Measurements from ENCODE around the gene MS4A4A.
"Not testable (repeated sequence)": the region's sequence is repeated elsewhere in the genome, so short reads cannot be mapped to it uniquely, and the experiment has no call there.

MS4A4A gene

DNA sequence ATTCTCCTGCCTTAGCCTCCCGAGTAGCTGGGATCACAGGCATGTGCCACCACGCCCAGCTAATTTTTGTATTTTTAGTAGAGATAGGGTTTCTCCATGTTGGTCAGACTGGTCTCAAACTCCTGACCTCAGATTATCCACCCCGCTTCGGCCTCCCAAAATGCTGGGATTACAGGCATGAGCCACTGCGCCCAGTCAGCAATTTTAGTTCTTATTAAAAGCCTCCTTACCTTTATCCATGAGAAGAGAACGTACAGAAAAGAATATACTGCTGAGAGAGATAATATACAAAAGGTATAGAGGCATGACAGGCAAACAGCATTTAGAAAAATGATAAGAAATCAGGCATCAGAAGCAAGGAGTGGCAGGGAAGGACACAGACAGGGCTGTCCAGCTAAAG lies 21.4 kb downstream of the MS4A4A start:
- not testable (repeated sequence) for DNase-seq (ENCODE audit: low read depth in 2 of 2, low spot score in 1 of 2)

GRCh38 chr11:60303661-60304060 lies 23.2 kb downstream of the MS4A4A start:
- DNase-seq (ENCODE audit: low read depth in 2 of 2, low spot score in 1 of 2): no peak

GRCh38 chr11:60305906-60306619 lies 25.6 kb downstream of the MS4A4A start:
- DNase-seq (ENCODE audit: low read depth in 2 of 2, low spot score in 1 of 2): no peak

GRCh38 chr11:60307507-60308195 lies 27.2 kb downstream of the MS4A4A start:
- DNase-seq (ENCODE audit: low read depth in 2 of 2, low spot score in 1 of 2): no peak

- DNase-seq (ENCODE audit: low read depth in 2 of 2, low spot score in 1 of 2): no peak
These were observed 30.0 kb downstream of the MS4A4A start for GRCh38 chr11:60310407-60310998.

DNA sequence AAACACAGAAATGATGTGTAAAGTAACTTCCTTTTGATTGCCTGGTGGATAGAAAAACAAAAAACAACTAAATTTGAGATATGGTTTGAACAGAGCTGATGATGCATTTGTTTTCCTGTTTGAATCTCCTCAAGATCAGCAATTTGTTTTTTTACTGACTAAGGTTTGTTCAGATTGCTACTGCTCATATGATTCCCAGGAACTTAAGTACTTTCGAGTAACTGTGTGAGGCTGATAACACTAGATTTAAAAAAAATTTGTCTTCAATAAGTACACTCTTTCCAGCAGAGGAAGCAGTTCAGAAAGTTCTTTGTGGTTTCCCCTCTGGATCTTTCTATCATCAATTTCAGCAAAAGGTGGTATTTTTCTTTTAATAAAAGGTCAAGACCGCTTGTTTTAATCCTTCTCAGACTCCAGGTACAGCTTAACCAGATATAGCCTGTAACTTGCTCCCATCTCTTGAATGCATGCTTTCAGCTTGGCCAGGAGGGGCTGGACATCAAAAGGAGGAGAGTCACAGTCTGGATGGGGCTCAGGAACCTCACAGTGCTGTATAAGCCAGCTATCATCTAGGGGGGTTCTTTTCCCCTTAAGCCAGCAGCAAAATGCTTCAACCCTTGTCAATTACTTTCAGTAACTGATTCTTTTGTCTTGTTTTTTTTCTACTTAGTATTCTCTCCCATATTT lies 34.3 kb downstream of the MS4A4A start:
- no peak for DNase-seq (ENCODE audit: low read depth in 2 of 2, low spot score in 1 of 2)

DNA sequence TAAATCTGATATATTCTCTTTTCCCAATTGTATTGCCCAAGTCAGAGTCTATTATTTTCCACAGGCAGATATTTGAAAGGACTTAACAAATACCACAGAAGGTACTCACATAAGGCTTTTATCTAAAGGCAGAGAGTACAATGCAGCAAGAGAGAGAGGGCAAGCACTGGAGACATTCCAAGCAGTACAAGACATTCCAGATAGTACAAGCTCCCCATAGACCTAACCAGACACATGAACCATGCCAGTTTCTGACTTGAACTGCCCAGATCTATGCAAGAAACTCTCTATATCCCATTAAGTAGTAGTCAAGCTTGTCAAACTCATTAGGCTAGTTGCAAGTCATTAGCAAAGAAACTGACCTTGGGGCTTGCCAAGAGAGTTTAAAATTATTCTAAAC lies 35.4 kb downstream of the MS4A4A start:
- no peak for DNase-seq (ENCODE audit: low read depth in 2 of 2, low spot score in 1 of 2)

GRCh38 chr11:60316317-60316716 lies 35.9 kb downstream of the MS4A4A start:
- no peak for DNase-seq (ENCODE audit: low read depth in 2 of 2, low spot score in 1 of 2)

DNA sequence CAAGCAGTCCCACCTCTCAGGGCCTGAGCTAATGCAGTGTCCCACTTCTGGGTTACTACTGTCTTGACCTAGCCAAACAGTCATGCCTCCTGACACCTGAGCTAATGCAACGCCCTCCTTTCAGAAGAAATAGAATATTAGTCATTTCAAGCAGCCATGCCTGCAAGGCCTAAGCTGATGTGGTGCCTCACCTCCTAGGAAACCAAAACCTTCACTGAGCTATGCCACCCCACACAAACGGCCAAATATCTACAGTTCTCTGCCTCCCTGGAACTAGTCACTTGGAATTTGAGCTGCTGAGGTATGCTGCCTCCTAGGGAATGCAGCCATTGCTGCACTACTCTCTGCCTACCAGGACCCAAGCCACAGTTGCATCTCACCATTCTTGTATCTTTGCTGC lies 38.3 kb downstream of the MS4A4A start:
- DNase-seq (ENCODE audit: low read depth in 2 of 2, low spot score in 1 of 2): no peak

DNA sequence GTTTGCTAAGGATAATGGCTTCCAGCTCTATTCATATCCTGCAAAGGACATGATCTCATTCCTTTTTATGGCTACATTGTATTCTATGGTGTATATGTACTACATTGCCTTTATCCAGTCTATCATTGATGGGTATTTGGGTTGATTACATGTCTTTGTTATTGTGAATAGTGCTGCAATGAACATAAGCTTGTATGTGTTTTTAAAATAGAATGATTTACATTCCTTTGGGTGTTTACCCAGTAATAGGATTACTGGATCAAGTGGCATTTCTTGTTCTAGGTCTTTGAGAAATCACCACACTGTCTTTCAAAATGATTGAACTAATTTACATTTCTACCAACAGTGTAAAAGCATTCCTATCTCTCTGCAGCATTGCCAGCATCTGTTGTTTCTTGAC lies 40.6 kb downstream of the MS4A4A start:
- DNase-seq (ENCODE audit: low read depth in 2 of 2, low spot score in 1 of 2): no peak

- DNase-seq (ENCODE audit: low read depth in 2 of 2, low spot score in 1 of 2): no peak
These were observed 46.5 kb downstream of the MS4A4A start, which contains the start of gene MS4A6E for GRCh38 chr11:60326955-60327354. Gene MS4A6E, plus strand, starts transcription at chr11:60327255. Its CDS starts 7,641 bp downstream, at chr11:60334896.

GRCh38 chr11:60328460-60328859 lies 48.0 kb downstream of the MS4A4A start:
- DNase-seq (ENCODE audit: low read depth in 2 of 2, low spot score in 1 of 2): no peak

- DNase-seq (ENCODE audit: low read depth in 2 of 2, low spot score in 1 of 2): no peak
These were observed 52.4 kb downstream of the MS4A4A start for GRCh38 chr11:60332846-60333245.

DNA sequence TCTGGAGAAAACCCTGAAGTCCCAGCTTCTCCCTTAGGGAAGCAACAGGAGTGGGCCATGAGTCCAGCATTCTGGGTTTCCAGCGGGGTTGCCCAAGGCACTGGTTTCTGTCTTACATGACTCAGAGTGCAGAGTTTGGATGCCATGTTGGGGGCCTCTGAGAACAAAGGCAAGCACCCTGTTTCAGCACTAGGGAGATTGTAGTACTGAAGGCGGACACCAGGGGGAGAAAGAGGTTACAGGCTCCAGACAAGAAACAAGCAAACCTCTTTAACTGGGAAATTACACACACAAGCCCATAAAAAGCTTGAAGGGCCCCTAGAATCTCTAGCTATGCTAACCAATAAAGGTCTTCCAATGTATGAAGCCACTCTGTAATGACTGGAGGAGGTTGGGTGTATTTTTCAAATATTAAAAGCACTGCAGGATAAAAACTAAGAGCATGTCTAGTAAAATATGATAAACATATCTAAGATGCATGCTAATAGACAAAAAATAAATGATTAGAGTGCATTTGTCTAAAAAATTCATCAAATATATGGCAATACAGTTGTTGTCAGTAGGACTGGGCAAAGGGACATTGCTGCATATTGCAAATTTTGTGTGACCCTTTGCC lies 53.6 kb downstream of the MS4A4A start:
- DNase-seq (ENCODE audit: low read depth in 2 of 2, low spot score in 1 of 2): peak in 1 of 2 donors; percentile 28

- DNase-seq (ENCODE audit: low read depth in 2 of 2, low spot score in 1 of 2): no peak
These were observed 56.4 kb downstream of the MS4A4A start for GRCh38 chr11:60336767-60337391.

DNA sequence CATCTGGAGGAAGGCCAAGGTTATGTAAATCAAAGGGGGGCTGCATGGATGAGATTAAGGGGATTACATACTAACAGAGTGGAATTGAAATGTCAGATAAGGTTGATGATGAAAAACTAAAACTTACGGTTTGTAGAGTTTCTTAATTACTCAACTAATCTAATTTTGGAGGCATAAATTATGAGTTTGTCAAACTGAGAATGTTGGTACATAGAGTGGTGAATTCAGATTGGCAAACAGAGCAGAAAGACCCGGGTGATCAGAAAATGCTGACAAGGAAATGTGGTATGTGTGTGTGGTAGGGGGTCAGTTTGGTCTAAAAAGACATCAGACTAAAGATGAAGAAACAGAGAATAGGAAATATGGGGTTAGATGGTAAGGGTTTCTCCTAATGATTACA lies 57.6 kb downstream of the MS4A4A start:
- DNase-seq (ENCODE audit: low read depth in 2 of 2, low spot score in 1 of 2): no peak

DNA sequence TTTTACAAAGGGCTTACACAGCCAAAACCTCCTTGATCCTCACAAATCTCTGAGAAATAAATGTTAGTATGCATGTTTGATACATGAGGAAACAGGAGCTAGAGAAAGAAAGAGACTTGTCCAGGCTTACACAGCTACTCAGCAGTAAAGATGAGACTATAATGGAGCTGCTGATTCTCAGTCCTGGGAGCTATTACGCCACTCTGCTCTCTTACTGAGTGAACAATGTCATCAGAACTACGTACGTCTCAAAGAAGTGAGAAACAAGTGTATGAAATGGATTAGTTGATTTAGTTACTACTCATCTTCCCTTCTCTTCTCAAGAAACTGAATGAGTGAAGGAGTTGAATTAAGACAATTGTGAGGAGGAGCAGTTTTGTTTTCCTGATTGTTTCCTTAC lies 58.9 kb downstream of the MS4A4A start:
- DNase-seq (ENCODE audit: low read depth in 2 of 2, low spot score in 1 of 2): no peak

GRCh38 chr11:60343094-60343704 lies 62.7 kb downstream of the MS4A4A start:
- no peak for DNase-seq (ENCODE audit: low read depth in 2 of 2, low spot score in 1 of 2)

GRCh38 chr11:60344146-60344545 lies 63.7 kb downstream of the MS4A4A start:
- DNase-seq (ENCODE audit: low read depth in 2 of 2, low spot score in 1 of 2): no peak

DNA sequence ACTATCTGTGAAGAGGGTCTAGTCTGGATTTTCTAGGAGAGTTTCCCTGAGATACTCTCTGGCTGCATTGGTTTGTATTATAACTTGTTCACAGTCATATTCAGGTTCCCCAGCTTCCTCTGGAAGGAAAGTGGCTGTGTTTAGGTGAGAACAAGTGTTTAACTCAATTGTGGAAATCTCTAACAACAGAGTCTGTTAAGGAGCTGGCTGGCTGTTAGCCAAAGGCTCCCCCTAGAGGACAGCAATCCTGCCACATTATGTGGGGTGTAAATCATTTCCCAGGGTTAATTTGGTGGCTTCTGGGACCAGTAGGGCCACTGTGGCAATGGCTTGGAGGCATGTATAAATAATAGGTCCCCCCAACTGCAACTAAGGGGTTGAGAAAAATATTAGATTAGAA lies 65.0 kb downstream of the MS4A4A start:
- DNase-seq (ENCODE audit: low read depth in 2 of 2, low spot score in 1 of 2): no peak

All from stimulated activated CD8-positive, alpha-beta memory T cell treated with anti-CD3 and anti-CD28 coated beads, Interleukin-4, amount 100 ng/mL, for 1 hour (primary cell).